Hematopoietic multipotent progenitor cell treated with erythropoietin and hydrocortisone succinate and interleukin-3 and kit ligand, for 6 days (in vitro differentiated cells): Measurements from ENCODE around the gene USP17L19.
"Not testable (repeated sequence)": the region's sequence is repeated elsewhere in the genome, so short reads cannot be mapped to it uniquely, and the experiment has no call there.

Experiments
- DNase-seq: peaks from one replicate; pipeline ENCODE4 v3.0.0-alpha.2; 2015

USP17L19 gene

DNA sequence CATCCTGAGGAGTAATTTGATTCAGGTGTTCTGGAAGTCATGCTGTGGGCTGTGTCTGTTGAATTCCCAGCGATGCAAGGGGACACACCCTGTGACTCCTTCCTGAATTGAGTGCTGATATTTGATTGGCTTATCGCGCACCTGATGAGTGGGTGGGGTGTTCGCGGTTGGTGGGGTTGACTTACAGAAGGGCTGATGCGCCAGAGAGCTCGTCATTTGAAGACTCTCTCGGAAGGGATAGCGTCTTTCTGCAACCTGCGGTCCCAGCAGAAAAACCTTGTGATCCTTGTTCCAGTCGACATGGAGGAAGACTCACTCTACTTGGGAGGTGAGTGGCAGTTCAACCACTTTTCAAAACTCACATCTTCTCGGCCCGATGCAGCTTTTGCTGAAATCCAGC, at the start of gene USP17L19:
Gene USP17L19, plus strand, starts transcription at position 301 of the 400 bp plus-strand sequence. Its CDS starts 0 bp downstream, at position 301.
- DNase-seq, result not testable (repeated sequence)

DNA sequence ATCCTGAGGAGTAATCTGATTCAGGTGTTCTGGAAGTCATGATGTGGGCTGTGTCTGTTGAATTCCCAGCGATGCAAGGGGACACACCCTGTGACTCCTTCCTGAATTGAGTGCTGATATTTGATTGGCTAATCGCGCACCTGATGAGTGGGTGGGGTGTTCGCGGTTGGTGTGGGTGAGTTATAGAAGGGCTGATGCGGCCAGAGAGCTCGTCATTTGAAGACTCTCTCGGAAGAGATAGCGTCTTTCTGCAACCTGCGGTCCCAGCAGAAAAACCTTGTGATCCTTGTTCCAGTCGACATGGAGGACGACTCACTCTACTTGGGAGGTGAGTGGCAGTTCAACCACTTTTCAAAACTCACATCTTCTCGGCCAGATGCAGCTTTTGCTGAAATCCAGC, 42.8 kb upstream of the USP17L19 start, which contains the start of gene USP17L10:
Gene USP17L10, plus strand, starts transcription at position 301 of the 400 bp plus-strand sequence. Its CDS starts 0 bp downstream, at position 301.
- DNase-seq, result not testable (repeated sequence)

GRCh38 chr4:9214701-9215100, 38.5 kb upstream of the USP17L19 start:
- DNase-seq, result not testable (repeated sequence)

DNA sequence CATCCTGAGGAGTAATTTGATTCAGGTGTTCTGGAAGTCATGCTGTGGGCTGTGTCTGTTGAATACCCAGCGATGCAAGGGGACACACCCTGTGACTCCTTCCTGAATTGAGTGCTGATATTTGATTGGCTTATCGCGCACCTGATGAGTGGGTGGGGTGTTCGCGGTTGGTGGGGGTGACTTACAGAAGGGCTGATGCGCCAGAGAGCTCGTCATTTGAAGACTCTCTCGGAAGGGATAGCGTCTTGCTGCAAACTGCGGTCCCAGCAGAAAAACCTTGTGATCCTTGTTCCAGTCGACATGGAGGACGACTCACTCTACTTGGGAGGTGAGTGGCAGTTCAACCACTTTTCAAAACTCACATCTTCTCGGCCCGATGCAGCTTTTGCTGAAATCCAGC, 38.1 kb upstream of the USP17L19 start, which contains the start of gene USP17L11:
Gene USP17L11, plus strand, starts transcription at position 301 of the 400 bp plus-strand sequence. Its CDS starts 0 bp downstream, at position 301.
- not testable (repeated sequence) for DNase-seq

DNA sequence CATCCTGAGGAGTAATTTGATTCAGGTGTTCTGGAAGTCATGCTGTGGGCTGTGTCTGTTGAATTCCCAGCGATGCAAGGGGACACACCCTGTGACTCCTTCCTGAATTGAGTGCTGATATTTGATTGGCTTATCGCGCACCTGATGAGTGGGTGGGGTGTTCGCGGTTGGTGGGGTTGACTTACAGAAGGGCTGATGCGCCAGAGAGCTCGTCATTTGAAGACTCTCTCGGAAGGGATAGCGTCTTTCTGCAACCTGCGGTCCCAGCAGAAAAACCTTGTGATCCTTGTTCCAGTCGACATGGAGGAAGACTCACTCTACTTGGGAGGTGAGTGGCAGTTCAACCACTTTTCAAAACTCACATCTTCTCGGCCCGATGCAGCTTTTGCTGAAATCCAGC, 33.3 kb upstream of the USP17L19 start, which contains the start of gene USP17L12:
Gene USP17L12, plus strand, starts transcription at position 301 of the 400 bp plus-strand sequence. Its CDS starts 0 bp downstream, at position 301.
- not testable (repeated sequence) for DNase-seq

DNA sequence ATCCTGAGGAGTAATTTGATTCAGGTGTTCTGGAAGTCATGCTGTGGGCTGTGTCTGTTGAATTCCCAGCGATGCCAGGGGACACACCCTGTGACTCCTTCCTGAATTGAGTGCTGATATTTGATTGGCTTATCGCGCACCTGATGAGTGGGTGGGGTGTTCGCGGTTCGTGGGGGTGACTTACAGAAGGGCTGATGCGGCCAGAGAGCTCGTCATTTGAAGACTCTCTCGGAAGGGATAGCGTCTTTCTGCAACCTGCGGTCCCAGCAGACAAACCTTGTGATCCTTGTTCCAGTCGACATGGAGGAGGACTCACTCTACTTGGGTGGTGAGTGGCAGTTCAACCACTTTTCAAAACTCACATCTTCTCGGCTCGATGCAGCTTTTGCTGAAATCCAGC, 28.6 kb upstream of the USP17L19 start, which contains the start of gene USP17L13:
Gene USP17L13, plus strand, starts transcription at position 301 of the 400 bp plus-strand sequence. Its CDS starts 0 bp downstream, at position 301.
- DNase-seq, result not testable (repeated sequence)

GRCh38 chr4:9230249-9230648, 22.9 kb upstream of the USP17L19 start:
- DNase-seq, result not testable (repeated sequence)

DNA sequence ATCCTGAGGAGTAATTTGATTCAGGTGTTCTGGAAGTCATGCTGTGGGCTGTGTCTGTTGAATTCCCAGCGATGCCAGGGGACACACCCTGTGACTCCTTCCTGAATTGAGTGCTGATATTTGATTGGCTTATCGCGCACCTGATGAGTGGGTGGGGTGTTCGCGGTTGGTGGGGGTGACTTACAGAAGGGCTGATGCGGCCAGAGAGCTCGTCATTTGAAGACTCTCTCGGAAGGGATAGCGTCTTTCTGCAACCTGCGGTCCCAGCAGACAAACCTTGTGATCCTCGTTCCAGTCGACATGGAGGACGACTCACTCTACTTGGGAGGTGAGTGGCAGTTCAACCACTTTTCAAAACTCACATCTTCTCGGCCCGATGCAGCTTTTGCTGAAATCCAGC, 19.1 kb upstream of the USP17L19 start, which contains the start of gene USP17L15:
Gene USP17L15, plus strand, starts transcription at position 301 of the 400 bp plus-strand sequence. Its CDS starts 0 bp downstream, at position 301.
- not testable (repeated sequence) for DNase-seq

DNA sequence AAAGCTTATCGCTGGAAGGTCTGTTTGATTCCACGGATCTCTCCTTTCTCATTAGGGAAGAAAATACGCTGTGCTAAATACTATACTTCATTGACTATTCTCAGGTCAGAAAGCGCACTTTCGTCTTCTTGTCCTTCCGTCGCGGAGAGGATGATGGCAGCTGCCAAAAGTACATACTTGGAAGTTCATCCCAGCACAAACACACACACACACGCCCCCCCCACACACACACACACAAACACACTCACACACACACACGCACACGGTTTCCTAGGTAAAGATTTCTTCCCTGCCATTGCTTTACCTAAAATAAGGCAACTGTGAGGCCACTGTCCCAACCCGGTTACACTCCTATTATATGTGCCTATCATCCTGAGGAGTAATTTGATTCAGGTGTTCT, 14.7 kb upstream of the USP17L19 start:
- not testable (repeated sequence) for DNase-seq

GRCh38 chr4:9243579-9243978, 9.6 kb upstream of the USP17L19 start, which contains the start of gene USP17L17:
Gene USP17L17 (plus strand): TSS chr4:9243879. CDS start chr4:9243879, 0 bp downstream.
- not testable (repeated sequence) for DNase-seq

DNA sequence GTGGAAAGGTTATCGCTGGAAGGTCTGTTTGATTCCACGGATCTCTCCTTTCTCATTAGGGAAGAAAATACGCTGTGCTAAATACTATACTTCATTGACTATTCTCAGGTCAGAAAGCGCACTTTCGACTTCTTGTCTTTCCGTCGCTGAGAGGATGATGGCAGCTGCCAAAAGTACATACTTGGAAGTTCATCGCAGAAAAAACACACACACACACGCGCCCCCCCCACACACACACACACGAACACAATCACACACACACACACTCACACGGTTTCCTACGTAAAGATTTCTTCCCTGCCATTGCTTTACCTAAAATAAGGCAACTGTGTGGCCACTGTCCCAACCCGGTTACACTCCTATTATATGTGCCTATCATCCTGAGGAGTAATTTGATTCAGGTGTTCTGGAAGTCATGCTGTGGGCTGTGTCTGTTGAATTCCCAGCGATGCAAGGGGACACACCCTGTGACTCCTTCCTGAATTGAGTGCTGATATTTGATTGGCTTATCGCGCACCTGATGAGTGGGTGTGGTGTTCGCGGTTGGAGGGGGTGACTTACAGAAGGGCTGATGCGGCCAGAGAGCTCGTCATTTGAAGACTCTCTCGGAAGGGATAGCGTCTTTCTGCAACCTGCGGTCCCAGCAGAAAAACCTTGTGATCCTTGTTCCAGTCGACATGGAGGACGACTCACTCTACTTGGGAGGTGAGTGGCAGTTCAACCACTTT, 5.1 kb upstream of the USP17L19 start, which contains the start of gene USP17L18:
Gene USP17L18, plus strand, starts transcription at position 678 of the 728 bp plus-strand sequence. Its CDS starts 0 bp downstream, at position 678.
- not testable (repeated sequence) for DNase-seq

DNA sequence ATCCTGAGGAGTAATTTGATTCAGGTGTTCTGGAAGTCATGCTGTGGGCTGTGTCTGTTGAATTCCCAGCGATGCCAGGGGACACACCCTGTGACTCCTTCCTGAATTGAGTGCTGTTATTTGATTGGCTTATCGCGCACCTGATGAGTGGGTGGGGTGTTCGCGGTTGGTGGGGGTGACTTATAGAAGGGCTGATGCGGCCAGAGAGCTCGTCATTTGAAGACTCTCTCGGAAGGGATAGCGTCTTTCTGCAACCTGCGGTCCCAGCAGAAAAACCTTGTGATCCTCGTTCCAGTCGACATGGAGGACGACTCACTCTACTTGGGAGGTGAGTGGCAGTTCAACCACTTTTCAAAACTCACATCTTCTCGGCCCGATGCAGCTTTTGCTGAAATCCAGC, 4.6 kb downstream of the USP17L19 start, which contains the start of gene USP17L20:
Gene USP17L20, plus strand, starts transcription at position 301 of the 400 bp plus-strand sequence. Its CDS starts 0 bp downstream, at position 301.
- not testable (repeated sequence) for DNase-seq

GRCh38 chr4:9262572-9262971, 9.4 kb downstream of the USP17L19 start, which contains the start of gene USP17L21:
Gene USP17L21 (plus strand): TSS chr4:9262872. CDS start chr4:9262872, 0 bp downstream.
- DNase-seq, result not testable (repeated sequence)

- DNase-seq, result not testable (repeated sequence)
These were observed 14.1 kb downstream of the USP17L19 start, which contains the start of gene USP17L22 for GRCh38 chr4:9267319-9267718. Gene USP17L22 (plus strand): TSS chr4:9267619. CDS start chr4:9267619, 0 bp downstream.

- DNase-seq, result not testable (repeated sequence)
These were observed 18.5 kb downstream of the USP17L19 start for GRCh38 chr4:9271719-9272118.
